ENCODE data around the gene PCDHA5. TPM values are rescaled to one million over a fixed set of nuclear protein-coding genes. Genes with fewer than 3 reads are reported as not detected.
"Not testable (repeated sequence)": the region's sequence is repeated elsewhere in the genome, so short reads cannot be mapped to it uniquely, and the experiment has no call there.

Gene PCDHA5
- total RNA-seq, 1 donor from 2014 or later: 3.4 TPM

GRCh38 chr5:140794595-140795258 is 26.7 kb upstream of the PCDHA5 start, which contains the start of gene PCDHA2:
Gene PCDHA2 (plus strand): TSS chr5:140794852.
- Mint-ChIP-seq H3K4me1 (ENCODE audit: low read depth) (no peaks in the 10 kb centered on the region), H3K36me3 (ENCODE audit: insufficient read depth) (peaks cover 24% of the 10 kb centered on the region), H3K4me3 (ENCODE audit: low read depth) (peak within 1 kb of the TSS; percentile 80), H3K9me3 (ENCODE audit: low read depth) (peaks cover 20% of the 10 kb centered on the region), H3K27ac (peak within 1 kb of the TSS; percentile 88), H3K27me3 (no peaks in the 10 kb centered on the region)
- no peak for DNase-seq (ENCODE audit: low spot score, unreplicated experiment)
- peak; percentile 48 for TF ChIP-seq CTCF (IDR thresholded peaks at IDR 0.05; ENCODE audit: unreplicated experiment)

- DNase-seq (ENCODE audit: low spot score, unreplicated experiment): no peak
- H3K27ac Mint-ChIP-seq: peak overlapping the region; percentile 88
- H3K4me3 Mint-ChIP-seq (ENCODE audit: low read depth): peak overlapping the region; percentile 80
These were observed 26.2 kb upstream of the PCDHA5 start for GRCh38 chr5:140795259-140795641.

GRCh38 chr5:140796072-140796717 is 25.2 kb upstream of the PCDHA5 start:
- not testable (repeated sequence) for DNase-seq (ENCODE audit: low spot score, unreplicated experiment); H3K4me3 Mint-ChIP-seq (ENCODE audit: low read depth); H3K27ac Mint-ChIP-seq; H3K4me1 Mint-ChIP-seq (ENCODE audit: low read depth); H3K27me3 Mint-ChIP-seq
- Mint-ChIP-seq H3K9me3 (ENCODE audit: low read depth) (peaks cover 28% of the 10 kb centered on the region), H3K36me3 (ENCODE audit: insufficient read depth) (peaks cover 35% of the 10 kb centered on the region)

More at GRCh38 chr5:140795259-140795641, 26.2 kb upstream of the PCDHA5 start:
- Mint-ChIP-seq H3K27me3 (no peaks in the 10 kb centered on the region), H3K9me3 (ENCODE audit: low read depth) (peaks cover 24% of the 10 kb centered on the region), H3K4me1 (ENCODE audit: low read depth) (no peaks in the 10 kb centered on the region), H3K36me3 (ENCODE audit: insufficient read depth) (peaks cover 27% of the 10 kb centered on the region)
- TF ChIP-seq CTCF (IDR thresholded peaks at IDR 0.05; ENCODE audit: unreplicated experiment): peak; percentile 29

GRCh38 chr5:140796718-140797095 is 24.7 kb upstream of the PCDHA5 start:
- Mint-ChIP-seq H3K36me3 (ENCODE audit: insufficient read depth) (peaks cover 40% of the 10 kb centered on the region), H3K9me3 (ENCODE audit: low read depth) (peaks cover 31% of the 10 kb centered on the region), H3K4me1 (ENCODE audit: low read depth) (no peaks in the 10 kb centered on the region), H3K27ac (no peak overlapping the region), H3K4me3 (ENCODE audit: low read depth) (no peak overlapping the region), H3K27me3 (no peaks in the 10 kb centered on the region)
- no peak for TF ChIP-seq CTCF (IDR thresholded peaks at IDR 0.05; ENCODE audit: unreplicated experiment)
- no peak for DNase-seq (ENCODE audit: low spot score, unreplicated experiment)

GRCh38 chr5:140800816-140801493 is 20.5 kb upstream of the PCDHA5 start, which contains the start of gene PCDHA3:
Gene PCDHA3 (plus strand): TSS chr5:140801057.
- Mint-ChIP-seq H3K4me1 (ENCODE audit: low read depth) (peaks cover 1% of the 10 kb centered on the region), H3K4me3 (ENCODE audit: low read depth) (peak within 1 kb of the TSS; percentile 26), H3K36me3 (ENCODE audit: insufficient read depth) (peaks cover 52% of the 10 kb centered on the region), H3K9me3 (ENCODE audit: low read depth) (peaks cover 37% of the 10 kb centered on the region), H3K27ac (peak within 1 kb of the TSS; percentile 37), H3K27me3 (no peaks in the 10 kb centered on the region)
- no peak for DNase-seq (ENCODE audit: low spot score, unreplicated experiment)
- no peak for TF ChIP-seq CTCF (IDR thresholded peaks at IDR 0.05; ENCODE audit: unreplicated experiment)
